ENCODE measurements around the gene SH3RF3. TPM values are rescaled to one million over a fixed set of nuclear protein-coding genes. Genes with fewer than 3 reads are reported as not detected.

The SH3RF3 gene
- total and polyA plus RNA-seq, 10 of the 15 experiments (the other 5 are each of a cell fraction or from before 2014, with no cell fraction given), result 0.08 to 8.8 (median 2.3) TPM

- TF ChIP-seq ZBTB40 (IDR thresholded peaks at IDR 0.05; ENCODE audit: borderline replicate concordance) (no peak), FOXM1 (IDR thresholded peaks at IDR 0.05; ENCODE audit: low read depth, low read length) (no peak)
Observed at GRCh38 chr2:109168716-109169115, 39.7 kb downstream of the SH3RF3 start (continued).

GRCh38 chr2:109170645-109171044, 41.6 kb downstream of the SH3RF3 start:
- FAIRE-seq (no peak), DNase-seq (ENCODE audit: low read depth, low spot score) (no peak), ATAC-seq (no peak)
- Histone ChIP-seq H2AFZ (ENCODE audit: control insufficient read depth, low read depth, low read length) (no peak overlapping the region), H4K20me1 (ENCODE audit: control insufficient read depth, insufficient read depth) (no peaks in the 10 kb centered on the region), H3K36me3 (ENCODE audit: control insufficient read depth in 2 of 2, insufficient read depth in 2 of 2, low read length in 1 of 2) (no peaks in the 10 kb centered on the region), H3K4me3 (no peak overlapping the region), H3K27ac (ENCODE audit: control insufficient read depth, insufficient read depth) (no peak overlapping the region), H3K4me1 (ENCODE audit: control insufficient read depth, insufficient read depth, low read length) (no peaks in the 10 kb centered on the region), H3K79me2 (ENCODE audit: control insufficient read depth, insufficient read depth, low read length) (no peaks in the 10 kb centered on the region), H3K9me3 (replicated peaks; ENCODE audit: control insufficient read depth, insufficient read depth, low read length) (no peaks in the 10 kb centered on the region; the same call in 2 of the 3 replicates), H3K4me2 (ENCODE audit: control insufficient read depth, insufficient read depth) (no peak overlapping the region), H3K9ac (ENCODE audit: control insufficient read depth, insufficient read depth, low read length) (no peak overlapping the region), H3K27me3 (replicated peaks in 1 of 2; ENCODE audit: control insufficient read depth in 2 of 2, insufficient read depth in 2 of 2, low read length in 1 of 2) (no peaks in the 10 kb centered on the region; a peak in 1 of 4 replicates)
- ChIA-PET SMC1A (ENCODE audit: uncharacterized antibody, unreplicated experiment) (no interaction called here), POLR2A (no interaction called here), CTCF (interaction anchor here (0.7 kb wide), 1 partner anchor 24 kb away, joined by 3 read pairs; no protein-coding TSS in a partner anchor), RAD21 (ENCODE audit: unreplicated experiment) (no interaction called here)
- no TSS peak for BruUV-seq (replicated peaks)
- WGBS (ENCODE audit: insufficient coverage, insufficient replicate concordance, low lambda C conversion rate, missing lambda C conversion rate), result 44% methylated on average over 6 of the region's 6 CpGs
- intact Hi-C loops (cut with micrococcal nuclease; ENCODE audit: unreplicated experiment) (no loop called here), in situ Hi-C loops (cut with MboI) (no loop called here)
- TF ChIP-seq ZBTB40 (IDR thresholded peaks at IDR 0.05; ENCODE audit: borderline replicate concordance), result no peak
- TF ChIP-seq PAX8 (IDR thresholded peaks at IDR 0.05), result no peak
- TF ChIP-seq NR2C2 (IDR thresholded peaks at IDR 0.05; ENCODE audit: borderline replicate concordance, control insufficient read depth, insufficient read length, low read depth), result no peak
- TF ChIP-seq BRCA1 (IDR thresholded peaks at IDR 0.05; ENCODE audit: low read depth, low read length), result no peak
- no peak for TF ChIP-seq GABPA (IDR thresholded peaks at IDR 0.05; ENCODE audit: low read depth)
- TF ChIP-seq E4F1 (IDR thresholded peaks at IDR 0.05; ENCODE audit: borderline replicate concordance, partially characterized antibody), result no peak
- TF ChIP-seq ATF3 (IDR thresholded peaks at IDR 0.05; ENCODE audit: borderline replicate concordance, extremely low read depth, low read depth, low read length), result no peak

All from GM12878 (cell line).